IgD-negative memory B cell (primary cell): ENCODE results near the gene OR8H1. TPM values are rescaled to one million over a fixed set of nuclear protein-coding genes. Genes with fewer than 3 reads are reported as not detected.

Experiments used
- H3K27ac Mint-ChIP-seq, 3 donors: one replicate each; pipeline ENCODE4 v1.8.0; 2020 to 2022; ENCODE audit warnings: mild to moderate bottlenecking in 3 of 3, mixed read lengths in 3 of 3, moderate library complexity in 1 of 3
- H3K27me3 Mint-ChIP-seq: one replicate; pipeline ENCODE4 v1.8.0; 2021; ENCODE audit warnings: mixed read lengths
- H3K36me3 Mint-ChIP-seq: one replicate; pipeline ENCODE4 v1.8.0; 2020; ENCODE audit warnings: mild to moderate bottlenecking, mixed read lengths
- H3K4me1 Mint-ChIP-seq, 3 donors: one replicate each; pipeline ENCODE4 v1.8.0; 2020 to 2022; ENCODE audit warnings: mixed read lengths in 3 of 3, mild to moderate bottlenecking in 1 of 3
- H3K4me3 Mint-ChIP-seq, 4 donors: one replicate each; pipeline ENCODE4 v1.8.0; 2020 to 2022; ENCODE audit warnings: mild to moderate bottlenecking in 4 of 4, mixed read lengths in 4 of 4, moderate library complexity in 3 of 4
- H3K9me3 Mint-ChIP-seq, 3 donors: one replicate each; pipeline ENCODE4 v1.8.0; 2020 to 2021; ENCODE audit warnings: mixed read lengths in 3 of 3, mild to moderate bottlenecking in 1 of 3
- polyA plus RNA-seq: library from polyadenylated mRNA; unstranded; fragments of 300-500 nt; fragmentation: Illumina TruSeq; gene quantifications from one replicate; pipeline ENCODE4 v1.2.3, GENCODE V29; 2021

OR8H1 gene, protein sequence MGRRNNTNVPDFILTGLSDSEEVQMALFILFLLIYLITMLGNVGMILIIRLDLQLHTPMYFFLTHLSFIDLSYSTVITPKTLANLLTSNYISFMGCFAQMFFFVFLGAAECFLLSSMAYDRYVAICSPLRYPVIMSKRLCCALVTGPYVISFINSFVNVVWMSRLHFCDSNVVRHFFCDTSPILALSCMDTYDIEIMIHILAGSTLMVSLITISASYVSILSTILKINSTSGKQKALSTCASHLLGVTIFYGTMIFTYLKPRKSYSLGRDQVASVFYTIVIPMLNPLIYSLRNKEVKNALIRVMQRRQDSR
- not detected for polyA plus RNA-seq

DNA sequence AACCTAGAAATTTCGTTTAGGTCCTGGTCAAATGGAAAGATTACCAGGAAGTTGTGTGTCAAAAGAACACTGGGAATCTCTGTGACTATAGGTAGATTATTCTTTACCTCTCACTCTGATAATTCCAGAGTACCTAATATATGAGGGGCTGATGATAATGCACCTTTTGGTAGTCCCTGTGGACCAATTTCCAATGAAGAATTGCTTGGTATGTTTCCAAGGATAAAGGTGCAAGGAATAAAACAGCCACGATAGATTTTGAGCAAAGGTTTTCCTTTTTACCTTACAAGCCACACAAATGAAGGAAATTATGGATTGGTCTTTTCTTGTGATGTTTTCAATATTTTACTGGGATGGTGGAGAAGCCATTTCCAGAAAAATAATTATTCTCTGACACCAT, at the start of gene OR8H1:
Gene OR8H1 (minus strand): TSS at position 101 of the 400 bp plus-strand sequence. CDS start 1,192 bp downstream, outside the sequence.
- no peak within 1 kb of the TSS for H3K27ac Mint-ChIP-seq
- no peak within 1 kb of the TSS for H3K4me3 Mint-ChIP-seq
- H3K27me3 Mint-ChIP-seq = no peaks in the 10 kb centered on the region

DNA sequence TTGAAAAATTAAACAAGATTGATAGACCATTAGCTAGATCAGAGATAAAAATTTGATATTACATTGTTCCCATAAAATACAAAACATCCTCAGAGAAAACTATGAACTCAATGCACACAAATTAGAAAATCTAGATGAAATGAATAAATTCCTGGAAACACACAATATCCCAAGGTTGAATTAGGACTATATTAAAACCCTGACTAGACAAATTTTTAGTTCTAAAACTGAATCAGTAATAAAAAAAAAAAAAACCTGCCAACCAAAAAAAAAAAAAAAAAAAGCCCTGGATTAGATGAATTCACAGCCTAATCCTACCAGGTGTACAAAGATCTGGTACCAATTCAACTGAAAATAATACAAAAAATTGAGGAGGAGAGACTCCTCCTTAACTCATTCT, 48.2 kb upstream of the OR8H1 start:
- Mint-ChIP-seq H3K27me3 (no peaks in the 10 kb centered on the region), H3K4me3 (no peak overlapping the region), H3K9me3 (peaks cover 2 to 22% (median 3%) of the 10 kb centered on the region in 3 donors), H3K27ac (no peak overlapping the region), H3K36me3 (no peaks in the 10 kb centered on the region), H3K4me1 (no peaks in the 10 kb centered on the region)

More for the DNA sequence above, at the start of gene OR8H1:
- Mint-ChIP-seq H3K4me1 (no peaks in the 10 kb centered on the region), H3K36me3 (no peaks in the 10 kb centered on the region), H3K9me3 (peaks cover 5 to 15% (median 8%) of the 10 kb centered on the region in 3 donors)

DNA sequence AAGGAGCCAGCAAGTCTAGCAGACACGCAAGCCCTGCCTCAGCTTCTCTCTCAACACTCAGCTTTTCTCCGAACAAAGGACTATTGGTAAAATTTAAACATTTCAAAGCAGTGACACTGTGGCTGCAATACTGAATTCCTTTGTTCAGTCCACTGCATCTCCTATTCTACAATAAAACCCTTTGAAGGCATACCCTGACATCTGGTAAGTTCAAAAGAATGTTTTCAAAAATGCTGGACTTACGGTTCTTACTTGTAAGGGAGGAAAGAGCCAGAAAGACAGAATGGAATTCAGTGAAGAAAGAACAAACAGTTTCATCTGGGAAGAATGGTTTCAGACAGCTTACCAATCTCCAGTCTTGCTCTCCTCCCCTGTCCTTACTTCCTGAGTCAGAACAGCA, 41.1 kb upstream of the OR8H1 start:
- Mint-ChIP-seq H3K9me3 (peaks cover 2 to 10% (median 2%) of the 10 kb centered on the region in 3 donors), H3K4me1 (no peaks in the 10 kb centered on the region), H3K27ac (no peak overlapping the region), H3K27me3 (no peaks in the 10 kb centered on the region), H3K36me3 (no peaks in the 10 kb centered on the region), H3K4me3 (no peak overlapping the region)

DNA sequence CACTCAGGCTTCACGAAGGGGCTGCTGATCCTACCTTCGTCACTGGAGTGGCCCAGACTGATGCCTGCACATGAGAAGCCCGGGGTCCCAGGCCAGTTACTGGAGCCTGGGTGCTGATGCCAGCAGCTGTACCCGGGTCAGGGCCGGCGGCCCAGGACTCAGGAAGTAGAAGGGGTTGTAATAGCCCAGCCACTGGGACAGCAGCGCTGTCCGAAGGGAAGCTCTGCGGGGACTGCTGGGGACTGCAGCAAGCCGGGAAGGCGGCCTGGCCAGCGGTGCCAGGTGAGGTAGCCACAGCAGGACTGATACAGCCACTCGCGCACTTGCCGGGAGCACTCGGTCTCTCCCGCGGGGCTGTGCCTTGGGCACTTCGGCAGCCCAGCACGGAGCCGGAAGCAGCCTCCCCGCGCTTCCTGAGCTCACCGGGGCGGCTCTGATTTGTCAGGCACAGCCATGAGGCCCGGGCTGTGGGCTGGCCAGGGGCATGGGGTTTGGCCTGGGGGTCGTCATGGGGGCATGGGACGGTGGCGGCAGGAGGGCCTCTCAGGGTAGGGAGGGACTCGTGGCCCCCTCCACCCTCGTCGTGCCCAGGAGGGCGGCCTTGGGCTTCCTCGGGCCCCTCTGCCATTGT, 39.9 kb upstream of the OR8H1 start:
- H3K9me3 Mint-ChIP-seq = peaks cover 2 to 4% (median 4%) of the 10 kb centered on the region in 3 donors
- no peak overlapping the region for H3K27ac Mint-ChIP-seq
- H3K4me1 Mint-ChIP-seq = no peaks in the 10 kb centered on the region
- H3K36me3 Mint-ChIP-seq = no peaks in the 10 kb centered on the region
- H3K4me3 Mint-ChIP-seq = no peak overlapping the region
- H3K27me3 Mint-ChIP-seq = no peaks in the 10 kb centered on the region

DNA sequence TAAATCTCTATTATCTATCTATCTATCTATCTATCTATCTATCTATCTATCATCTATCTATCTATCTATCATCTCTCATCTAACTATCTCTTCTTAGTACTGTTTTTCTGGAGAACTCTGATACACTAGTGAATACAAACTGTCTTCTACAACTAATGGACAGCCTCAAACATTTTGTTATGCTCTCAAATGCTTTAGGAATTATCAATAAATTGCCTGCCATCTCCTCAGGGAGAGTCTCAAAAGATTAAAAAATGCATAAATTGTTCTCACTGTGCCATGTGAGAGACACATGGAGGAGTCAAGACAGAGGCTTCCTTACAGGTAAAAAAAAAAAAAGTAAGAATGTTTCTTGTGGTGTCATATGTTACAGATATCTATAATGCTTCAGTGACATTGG, 22.8 kb upstream of the OR8H1 start, which contains the start of gene OR8K3:
Gene OR8K3 (plus strand): TSS at position 301 of the 400 bp plus-strand sequence. CDS start 3,163 bp downstream, outside the sequence.
- H3K9me3 Mint-ChIP-seq = peaks cover 2 to 7% (median 5%) of the 10 kb centered on the region in 3 donors
- H3K4me3 Mint-ChIP-seq = no peak within 1 kb of the TSS
- no peaks in the 10 kb centered on the region for H3K27me3 Mint-ChIP-seq
- no peaks in the 10 kb centered on the region for H3K4me1 Mint-ChIP-seq
- no peaks in the 10 kb centered on the region for H3K36me3 Mint-ChIP-seq
- H3K27ac Mint-ChIP-seq = no peak within 1 kb of the TSS

DNA sequence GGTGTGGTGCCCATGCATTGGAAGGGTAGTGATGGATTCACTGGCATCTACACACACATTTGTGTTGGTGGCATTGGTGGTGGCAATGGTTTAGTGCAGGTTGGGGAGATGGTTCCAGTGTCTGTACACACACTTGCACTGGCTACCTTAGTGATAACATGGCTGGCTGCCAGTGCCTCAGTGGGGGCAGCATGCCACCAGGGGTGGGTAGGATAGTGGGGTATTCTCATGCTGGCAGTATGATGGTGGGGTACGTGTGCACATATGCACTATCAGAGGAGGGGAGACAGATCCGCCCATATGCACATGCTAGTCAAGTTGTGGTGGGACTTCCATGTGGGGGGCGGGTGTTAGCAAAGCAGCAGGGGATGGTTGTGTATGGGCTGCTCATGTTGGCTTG, 15.8 kb upstream of the OR8H1 start:
- no peaks in the 10 kb centered on the region for H3K27me3 Mint-ChIP-seq
- H3K27ac Mint-ChIP-seq = no peak overlapping the region
- no peaks in the 10 kb centered on the region for H3K36me3 Mint-ChIP-seq
- H3K4me1 Mint-ChIP-seq = no peaks in the 10 kb centered on the region
- peaks cover 4 to 21% (median 5%) of the 10 kb centered on the region in 3 donors for H3K9me3 Mint-ChIP-seq
- H3K4me3 Mint-ChIP-seq = no peak overlapping the region

DNA sequence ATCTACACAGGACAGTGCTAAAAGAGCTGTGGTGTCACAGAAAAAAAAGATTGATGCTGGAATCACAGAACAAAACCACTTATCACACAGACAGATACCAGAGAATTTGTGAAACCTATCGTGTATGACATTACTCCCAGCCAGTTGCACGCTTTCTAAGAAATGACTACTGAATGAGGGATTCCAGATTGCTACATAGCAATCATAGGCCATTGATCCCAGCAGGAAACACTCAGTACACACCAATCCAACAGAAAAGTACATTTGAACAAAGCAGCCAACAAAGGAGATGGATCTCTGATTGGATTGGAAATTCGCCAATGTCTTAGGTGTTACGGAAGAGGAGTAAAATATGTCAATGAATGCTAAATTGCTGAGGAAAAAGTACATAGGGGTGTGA, 4.8 kb upstream of the OR8H1 start:
- Mint-ChIP-seq H3K4me3 (peak overlapping the region in 1 of 4 donors; percentile 30), H3K27ac (no peak overlapping the region), H3K9me3 (peaks cover 3 to 16% (median 9%) of the 10 kb centered on the region in 3 donors), H3K36me3 (no peaks in the 10 kb centered on the region), H3K27me3 (no peaks in the 10 kb centered on the region), H3K4me1 (no peaks in the 10 kb centered on the region)

DNA sequence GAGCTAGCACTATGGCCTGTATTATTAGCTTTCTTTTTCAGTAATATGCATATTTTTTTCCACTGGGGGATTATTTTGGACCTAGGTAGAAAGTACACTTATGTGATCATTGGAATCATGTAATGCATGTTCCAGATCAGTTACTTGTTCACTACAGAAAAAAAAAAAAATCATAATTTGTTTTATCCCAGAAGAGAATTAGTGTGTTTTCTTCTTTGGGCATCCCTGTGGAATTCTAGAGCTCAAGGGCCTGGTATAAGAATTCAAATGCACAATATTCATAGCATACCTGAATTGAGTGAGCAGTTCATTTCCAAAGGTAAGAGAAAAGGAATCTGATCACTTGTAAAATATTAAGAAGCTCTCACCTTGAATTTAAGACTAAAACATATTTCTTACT, 18.2 kb downstream of the OR8H1 start, which contains the start of gene OR5T1:
Gene OR5T1 (plus strand): TSS at position 301 of the 400 bp plus-strand sequence. CDS start 1,485 bp downstream, outside the sequence.
- Mint-ChIP-seq H3K9me3 (peaks cover 0 to 18% (median 2%) of the 10 kb centered on the region in 3 donors), H3K4me3 (no peak within 1 kb of the TSS), H3K27me3 (no peaks in the 10 kb centered on the region), H3K36me3 (no peaks in the 10 kb centered on the region), H3K4me1 (no peaks in the 10 kb centered on the region), H3K27ac (no peak within 1 kb of the TSS)

DNA sequence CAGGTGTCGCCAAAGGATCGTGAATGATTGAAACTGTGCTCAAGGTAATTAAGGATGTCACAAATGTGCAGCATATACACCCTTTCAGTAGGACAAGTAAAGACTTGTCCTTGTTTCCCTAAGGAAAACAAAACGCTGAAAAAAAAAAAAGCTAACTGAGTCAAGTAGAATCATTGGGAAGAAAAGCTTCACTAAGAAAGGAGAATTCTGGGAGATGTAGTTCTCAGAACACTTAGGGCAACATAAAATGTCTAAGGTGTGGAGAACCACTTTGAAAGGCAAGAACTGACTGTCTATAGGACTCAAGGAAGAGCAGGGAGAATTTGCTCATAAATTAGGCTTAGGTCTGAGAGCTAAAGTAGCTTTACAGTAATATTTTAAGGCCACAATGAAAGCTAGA, 21.0 kb downstream of the OR8H1 start:
- no peak overlapping the region for H3K27ac Mint-ChIP-seq
- no peaks in the 10 kb centered on the region for H3K27me3 Mint-ChIP-seq
- H3K4me3 Mint-ChIP-seq = no peak overlapping the region
- peaks cover 6 to 26% (median 9%) of the 10 kb centered on the region in 3 donors for H3K9me3 Mint-ChIP-seq
- H3K4me1 Mint-ChIP-seq = no peaks in the 10 kb centered on the region
- H3K36me3 Mint-ChIP-seq = no peaks in the 10 kb centered on the region

DNA sequence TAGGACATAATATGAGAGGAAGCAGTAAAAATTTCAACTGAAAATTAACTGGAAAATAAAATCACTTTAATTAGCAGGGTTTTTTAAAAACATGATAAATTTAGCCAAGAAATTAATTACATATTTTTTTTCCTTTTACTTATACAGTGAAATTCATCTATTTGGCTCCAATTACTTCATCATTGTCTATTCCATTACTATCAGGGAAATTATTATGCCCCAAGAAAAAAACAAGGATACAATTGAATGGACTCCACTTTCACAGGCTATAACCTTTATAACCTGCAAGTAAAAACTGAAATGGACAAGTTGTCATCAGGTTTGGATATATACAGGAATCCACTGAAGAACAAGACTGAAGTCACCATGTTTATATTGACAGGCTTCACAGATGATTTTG, 40.1 kb downstream of the OR8H1 start, which contains the start of gene OR5T3:
Gene OR5T3 (plus strand): TSS at position 301 of the 400 bp plus-strand sequence. CDS start 0 bp downstream, at position 301.
- Mint-ChIP-seq H3K4me1 (peaks cover 0 to 1% (median 0%) of the 10 kb centered on the region in 3 donors), H3K27me3 (no peaks in the 10 kb centered on the region), H3K4me3 (no peak within 1 kb of the TSS), H3K9me3 (peaks cover 5 to 7% (median 6%) of the 10 kb centered on the region in 3 donors), H3K27ac (no peak within 1 kb of the TSS), H3K36me3 (no peaks in the 10 kb centered on the region)

Other genes with a start within 250 kb of the OR8H1 start
- not detected for gene OR8I2, start 198.9 kb downstream of the OR8H1 start, polyA plus RNA-seq
- not detected for gene OR8H2, start 188.6 kb downstream of the OR8H1 start, polyA plus RNA-seq
- not detected for gene OR8H3, start 169.9 kb downstream of the OR8H1 start, polyA plus RNA-seq
- not detected for gene OR8J3, start 152.1 kb downstream of the OR8H1 start, polyA plus RNA-seq
- gene OR8K5, start 131.9 kb downstream of the OR8H1 start, polyA plus RNA-seq = not detected
- not detected for gene OR5J2, start 115.6 kb downstream of the OR8H1 start, polyA plus RNA-seq
- gene OR5T2, start 58.0 kb downstream of the OR8H1 start, polyA plus RNA-seq = not detected
- not detected for gene OR5T3, start 40.0 kb downstream of the OR8H1 start, polyA plus RNA-seq
- not detected for gene OR5T1, start 18.1 kb downstream of the OR8H1 start, polyA plus RNA-seq
- not detected for gene OR8K3, start 22.9 kb upstream of the OR8H1 start, polyA plus RNA-seq
- not detected for gene OR8K1, start 53.8 kb upstream of the OR8H1 start, polyA plus RNA-seq
- gene OR8J1, start 62.0 kb upstream of the OR8H1 start, polyA plus RNA-seq = not detected
- not detected for gene OR8U1, start 83.4 kb upstream of the OR8H1 start, polyA plus RNA-seq
- not detected for gene OR5AL1, start 120.4 kb upstream of the OR8H1 start, polyA plus RNA-seq
- not detected for gene OR5M3, start 181.1 kb upstream of the OR8H1 start, polyA plus RNA-seq
- not detected for gene OR5M8, start 199.1 kb upstream of the OR8H1 start, polyA plus RNA-seq